ENCODE results near the gene NDNF. TPM values are rescaled to one million over a fixed set of nuclear protein-coding genes. Genes with fewer than 3 reads are reported as not detected.

Gene NDNF
- total RNA-seq, 2 donors from 2014 or later = 5.2 to 5.7 TPM

DNA sequence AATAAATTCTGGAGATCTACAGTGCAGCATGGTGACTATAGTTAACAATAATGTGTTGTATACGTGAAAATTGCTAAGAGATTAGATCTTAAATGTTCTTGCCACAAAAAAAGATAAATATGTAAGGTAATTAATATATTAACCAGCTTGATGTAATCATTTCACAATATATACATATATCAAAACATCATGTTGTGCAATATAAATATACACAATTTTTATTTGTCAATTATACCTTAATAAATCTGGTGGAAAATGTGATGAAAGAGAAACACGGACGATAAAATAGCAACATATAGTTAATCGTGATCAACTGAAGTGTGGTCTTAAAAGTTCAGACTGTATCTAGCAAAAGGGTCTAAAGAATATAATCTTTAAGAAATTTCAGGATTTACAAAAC lies 16.5 kb upstream of the NDNF start:
- Histone ChIP-seq H3K4me3 (no peak overlapping the region), H3K27ac (no peak overlapping the region), H3K36me3 (no peaks in the 10 kb centered on the region), H3K4me1 (replicated peaks) (no peaks in the 10 kb centered on the region), H3K9me3 (no peaks in the 10 kb centered on the region), H3K27me3 (replicated peaks; ENCODE audit: insufficient read depth) (no peaks in the 10 kb centered on the region)
- no peak for DNase-seq (ENCODE audit: low spot score)
- intact Hi-C loops (cut with DNase I) = no loop called here
- TF ChIP-seq, protein P1, sequence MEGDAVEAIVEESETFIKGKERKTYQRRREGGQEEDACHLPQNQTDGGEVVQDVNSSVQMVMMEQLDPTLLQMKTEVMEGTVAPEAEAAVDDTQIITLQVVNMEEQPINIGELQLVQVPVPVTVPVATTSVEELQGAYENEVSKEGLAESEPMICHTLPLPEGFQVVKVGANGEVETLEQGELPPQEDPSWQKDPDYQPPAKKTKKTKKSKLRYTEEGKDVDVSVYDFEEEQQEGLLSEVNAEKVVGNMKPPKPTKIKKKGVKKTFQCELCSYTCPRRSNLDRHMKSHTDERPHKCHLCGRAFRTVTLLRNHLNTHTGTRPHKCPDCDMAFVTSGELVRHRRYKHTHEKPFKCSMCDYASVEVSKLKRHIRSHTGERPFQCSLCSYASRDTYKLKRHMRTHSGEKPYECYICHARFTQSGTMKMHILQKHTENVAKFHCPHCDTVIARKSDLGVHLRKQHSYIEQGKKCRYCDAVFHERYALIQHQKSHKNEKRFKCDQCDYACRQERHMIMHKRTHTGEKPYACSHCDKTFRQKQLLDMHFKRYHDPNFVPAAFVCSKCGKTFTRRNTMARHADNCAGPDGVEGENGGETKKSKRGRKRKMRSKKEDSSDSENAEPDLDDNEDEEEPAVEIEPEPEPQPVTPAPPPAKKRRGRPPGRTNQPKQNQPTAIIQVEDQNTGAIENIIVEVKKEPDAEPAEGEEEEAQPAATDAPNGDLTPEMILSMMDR (IDR thresholded peaks at IDR 0.05) = no peak
- no peak for TF ChIP-seq POLR2AphosphoS5 (IDR thresholded peaks at IDR 0.05)
- no peak for TF ChIP-seq POLR2A (IDR thresholded peaks at IDR 0.05)
- 81% methylated on average over 4 of the region's 4 CpGs for WGBS

DNA sequence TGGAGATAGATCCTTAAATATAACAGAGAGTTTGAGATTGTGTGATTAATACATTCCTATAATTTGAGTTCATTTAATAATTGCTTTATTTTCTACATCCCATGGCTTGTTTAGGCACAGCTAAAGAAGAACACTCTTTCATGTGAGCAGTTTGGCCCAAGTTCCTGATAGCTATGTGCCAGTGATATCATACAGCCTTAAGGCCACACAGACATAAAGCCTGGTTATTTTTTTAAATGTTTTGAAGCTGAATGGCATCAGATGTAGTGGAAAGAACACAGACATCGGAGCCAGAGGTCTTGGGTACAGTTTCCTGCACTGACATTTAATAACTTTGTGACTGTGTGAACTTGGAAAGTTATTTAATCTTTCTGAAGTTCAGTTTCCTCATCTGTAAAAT lies 7.0 kb upstream of the NDNF start:
- intact Hi-C loops (cut with DNase I) = no loop called here
- Histone ChIP-seq H3K4me3 (no peak overlapping the region), H3K27ac (no peak overlapping the region), H3K4me1 (replicated peaks) (no peaks in the 10 kb centered on the region), H3K9me3 (no peaks in the 10 kb centered on the region), H3K27me3 (replicated peaks; ENCODE audit: insufficient read depth) (no peaks in the 10 kb centered on the region), H3K36me3 (no peaks in the 10 kb centered on the region)
- no peak for DNase-seq (ENCODE audit: low spot score)
- WGBS = 90% methylated on average over 1 of the region's 1 CpG
- TF ChIP-seq POLR2AphosphoS5 (IDR thresholded peaks at IDR 0.05) (no peak), POLR2A (IDR thresholded peaks at IDR 0.05) (no peak)
- TF ChIP-seq, protein P1 (IDR thresholded peaks at IDR 0.05) = no peak

DNA sequence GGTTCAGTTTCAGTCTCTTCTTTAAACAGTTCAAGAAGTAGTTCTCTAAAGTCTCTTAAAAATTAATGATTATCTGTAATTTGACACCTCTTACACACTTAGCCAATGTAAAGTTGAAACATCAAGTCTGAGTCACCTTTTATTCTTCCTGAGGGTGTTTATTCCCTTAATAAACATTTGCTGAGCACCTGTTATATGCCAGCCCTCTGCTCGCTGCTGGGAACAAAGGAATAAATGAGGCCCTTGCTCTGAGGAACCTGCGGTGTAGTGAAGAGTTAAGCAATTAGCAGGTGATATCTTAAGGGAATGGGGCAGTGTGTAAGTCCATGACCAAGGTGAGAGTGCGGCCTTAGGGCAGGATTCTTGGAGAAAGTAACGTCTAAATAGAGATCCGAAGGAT lies 5.2 kb upstream of the NDNF start:
- no peak overlapping the region for H3K4me3 ChIP-seq
- TF ChIP-seq POLR2A (IDR thresholded peaks at IDR 0.05) = no peak
- no peak for TF ChIP-seq POLR2AphosphoS5 (IDR thresholded peaks at IDR 0.05)
- TF ChIP-seq, protein P1 (IDR thresholded peaks at IDR 0.05) = no peak
- H3K9me3 ChIP-seq = no peaks in the 10 kb centered on the region
- no peaks in the 10 kb centered on the region for H3K27me3 ChIP-seq (replicated peaks; ENCODE audit: insufficient read depth)
- intact Hi-C loops (cut with DNase I) = no loop called here
- no peak overlapping the region for H3K27ac ChIP-seq
- H3K4me1 ChIP-seq (replicated peaks) = no peaks in the 10 kb centered on the region
- WGBS = 72% methylated on average over 5 of the region's 5 CpGs
- DNase-seq (ENCODE audit: low spot score) = no peak
- no peaks in the 10 kb centered on the region for H3K36me3 ChIP-seq

DNA sequence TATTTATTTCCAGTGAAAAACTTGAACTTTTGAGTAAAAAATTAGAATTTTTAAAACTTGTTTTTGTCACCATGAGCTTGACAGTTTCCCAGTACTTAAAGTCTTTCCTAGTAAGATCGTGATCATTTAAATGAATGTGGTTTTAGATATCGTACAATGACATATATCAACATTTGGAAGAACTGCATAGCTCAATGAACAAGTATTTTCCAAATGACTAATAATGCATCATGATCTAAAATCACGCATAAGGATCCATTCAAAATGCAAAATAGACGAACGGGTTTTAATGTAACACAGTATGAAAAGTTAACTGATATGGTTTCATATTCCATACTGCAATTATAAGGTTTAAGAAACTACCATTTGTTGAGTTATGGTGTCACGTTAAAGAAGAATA lies 4.1 kb upstream of the NDNF start:
- Histone ChIP-seq H3K27ac (no peak overlapping the region), H3K4me1 (replicated peaks) (no peaks in the 10 kb centered on the region), H3K9me3 (no peaks in the 10 kb centered on the region), H3K27me3 (replicated peaks; ENCODE audit: insufficient read depth) (no peaks in the 10 kb centered on the region), H3K36me3 (no peaks in the 10 kb centered on the region), H3K4me3 (no peak overlapping the region)
- no peak for TF ChIP-seq POLR2AphosphoS5 (IDR thresholded peaks at IDR 0.05)
- TF ChIP-seq POLR2A (IDR thresholded peaks at IDR 0.05) = no peak
- TF ChIP-seq, protein P1 (IDR thresholded peaks at IDR 0.05) = no peak
- 87% methylated on average over 6 of the region's 6 CpGs for WGBS
- no peak for DNase-seq (ENCODE audit: low spot score)
- intact Hi-C loops (cut with DNase I) = no loop called here

DNA sequence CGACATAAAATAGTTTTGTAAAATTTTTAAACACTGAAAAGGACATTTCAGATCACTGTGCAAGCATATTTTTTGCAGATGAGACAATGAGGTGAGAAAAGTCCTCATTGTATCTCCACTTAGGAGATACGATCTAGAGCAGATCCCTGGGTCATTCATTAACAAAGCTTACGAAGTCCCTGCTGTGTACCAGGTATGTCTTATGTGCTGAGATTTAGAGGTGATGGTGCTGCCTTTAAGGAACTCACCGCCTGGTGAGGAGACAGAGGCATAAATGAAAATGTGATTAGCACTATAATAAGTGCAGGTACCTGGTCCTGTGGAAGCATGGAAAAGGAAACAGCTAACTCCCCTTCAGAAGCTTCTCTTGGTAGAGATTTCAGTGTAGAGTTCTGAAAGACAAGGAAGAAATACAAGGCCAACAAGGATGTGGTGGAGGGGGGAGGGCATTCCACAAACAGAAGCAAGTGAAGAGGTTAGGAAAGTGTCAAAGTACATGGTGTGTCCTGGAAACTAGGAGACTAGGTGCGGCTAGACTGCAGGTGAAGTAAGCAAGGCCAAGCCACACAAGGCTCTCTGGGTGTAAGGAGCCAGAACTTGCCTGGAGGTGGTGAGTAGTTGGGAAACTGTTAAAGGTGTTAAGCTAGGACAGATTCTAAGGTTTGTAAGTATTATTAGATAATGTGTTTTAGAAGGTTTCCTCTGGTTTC lies 1.5 kb upstream of the NDNF start:
- H3K9me3 ChIP-seq = no peaks in the 10 kb centered on the region
- DNase-seq (ENCODE audit: low spot score) = no peak
- H3K27ac ChIP-seq = no peak overlapping the region
- no peaks in the 10 kb centered on the region for H3K27me3 ChIP-seq (replicated peaks; ENCODE audit: insufficient read depth)
- WGBS = 75% methylated on average over 5 of the region's 5 CpGs
- no peaks in the 10 kb centered on the region for H3K36me3 ChIP-seq
- intact Hi-C loops (cut with DNase I) = no loop called here
- no peak overlapping the region for H3K4me3 ChIP-seq
- no peaks in the 10 kb centered on the region for H3K4me1 ChIP-seq (replicated peaks)
- TF ChIP-seq POLR2AphosphoS5 (IDR thresholded peaks at IDR 0.05) (no peak), POLR2A (IDR thresholded peaks at IDR 0.05) (no peak)
- TF ChIP-seq, protein P1 (IDR thresholded peaks at IDR 0.05) = no peak

All from prostate gland (tissue), 2 donors.